Measurements from ENCODE around the gene CERS5.
"Not testable (repeated sequence)": the region's sequence is repeated elsewhere in the genome, so short reads cannot be mapped to it uniquely, and the experiment has no call there.

The CERS5 gene

DNA sequence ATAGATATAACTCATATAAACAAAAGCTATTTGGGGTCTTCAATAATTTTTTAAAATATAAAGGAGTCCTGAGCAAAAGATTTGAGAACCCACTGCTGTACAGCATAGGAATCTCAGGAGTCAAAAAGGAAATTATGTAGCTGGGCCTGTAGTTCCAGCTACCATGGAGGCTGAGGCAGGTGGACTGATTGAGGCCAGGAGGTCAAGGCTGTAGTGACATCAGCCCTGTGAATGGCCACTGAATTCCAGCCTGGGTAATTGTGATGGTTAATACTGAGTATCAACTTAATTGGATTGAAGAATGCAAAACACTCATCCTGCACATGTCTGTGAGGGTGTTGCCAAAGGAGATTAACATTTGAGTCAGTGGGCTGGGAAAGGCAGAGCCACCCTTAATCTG, 10.5 kb downstream of the CERS5 start:
- Histone ChIP-seq H3K36me3 (ENCODE audit: low read length) (no peaks in the 10 kb centered on the region), H3K9me2 (replicated peaks; ENCODE audit: insufficient read depth, low read length) (no peaks in the 10 kb centered on the region), H3K79me2 (ENCODE audit: insufficient read depth, low read length) (peaks cover 26% of the 10 kb centered on the region), H3K9ac (ENCODE audit: low read length) (no peak overlapping the region), H3K27me3 (ENCODE audit: low read length) (no peaks in the 10 kb centered on the region), H2AFZ (ENCODE audit: low read depth, low read length, severe bottlenecking) (no peak overlapping the region), H3K4me3 (ENCODE audit: insufficient read depth, low read length, poor library complexity, severe bottlenecking) (no peak overlapping the region), H3K27ac (ENCODE audit: low read depth, low read length) (no peak overlapping the region), H3F3A (ENCODE audit: insufficient read depth) (0 out of 2 replicates have a peak, but pooled peaks cover 3% of the 10 kb centered on the region), H3K4me2 (ENCODE audit: low read depth, low read length, poor library complexity, severe bottlenecking) (no peak overlapping the region), H3K9me3 (ENCODE audit: insufficient read depth, low read length) (no peaks in the 10 kb centered on the region), H4K20me1 (ENCODE audit: low read depth, low read length) (0 out of 2 replicates have a peak, but pooled peaks cover 3% of the 10 kb centered on the region)
- no peak for TF ChIP-seq EZH2phosphoT487 (conservative IDR thresholded peaks at IDR 0.05; ENCODE audit: low read length)
- TF ChIP-seq, protein P1, sequence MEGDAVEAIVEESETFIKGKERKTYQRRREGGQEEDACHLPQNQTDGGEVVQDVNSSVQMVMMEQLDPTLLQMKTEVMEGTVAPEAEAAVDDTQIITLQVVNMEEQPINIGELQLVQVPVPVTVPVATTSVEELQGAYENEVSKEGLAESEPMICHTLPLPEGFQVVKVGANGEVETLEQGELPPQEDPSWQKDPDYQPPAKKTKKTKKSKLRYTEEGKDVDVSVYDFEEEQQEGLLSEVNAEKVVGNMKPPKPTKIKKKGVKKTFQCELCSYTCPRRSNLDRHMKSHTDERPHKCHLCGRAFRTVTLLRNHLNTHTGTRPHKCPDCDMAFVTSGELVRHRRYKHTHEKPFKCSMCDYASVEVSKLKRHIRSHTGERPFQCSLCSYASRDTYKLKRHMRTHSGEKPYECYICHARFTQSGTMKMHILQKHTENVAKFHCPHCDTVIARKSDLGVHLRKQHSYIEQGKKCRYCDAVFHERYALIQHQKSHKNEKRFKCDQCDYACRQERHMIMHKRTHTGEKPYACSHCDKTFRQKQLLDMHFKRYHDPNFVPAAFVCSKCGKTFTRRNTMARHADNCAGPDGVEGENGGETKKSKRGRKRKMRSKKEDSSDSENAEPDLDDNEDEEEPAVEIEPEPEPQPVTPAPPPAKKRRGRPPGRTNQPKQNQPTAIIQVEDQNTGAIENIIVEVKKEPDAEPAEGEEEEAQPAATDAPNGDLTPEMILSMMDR (IDR thresholded peaks at IDR 0.05; ENCODE audit: insufficient read depth, low read length, poor library complexity, severe bottlenecking): no peak

DNA sequence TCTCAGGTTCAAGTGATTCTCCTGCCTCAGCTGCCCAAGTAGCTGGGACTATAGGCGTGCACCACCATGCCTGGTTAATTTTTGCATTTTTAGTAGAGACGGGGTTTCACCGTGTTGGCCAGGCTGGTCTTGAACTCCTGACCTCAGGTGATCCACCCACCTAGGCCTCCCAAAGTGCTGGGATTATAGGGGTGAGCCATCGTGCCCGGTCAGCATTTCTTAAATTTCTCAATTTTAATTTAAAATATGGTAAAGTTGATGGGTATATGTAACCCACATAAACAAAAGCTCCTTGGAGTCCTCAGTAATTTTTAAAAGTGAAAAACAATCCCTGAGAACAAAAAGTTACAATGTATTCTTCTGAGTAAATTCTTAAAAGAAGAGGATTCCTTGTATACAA, 12.2 kb downstream of the CERS5 start:
- not testable (repeated sequence) for H3K9ac ChIP-seq (ENCODE audit: low read length); H3K9me2 ChIP-seq (replicated peaks; ENCODE audit: insufficient read depth, low read length); H3K9me3 ChIP-seq (ENCODE audit: insufficient read depth, low read length); H3F3A ChIP-seq (ENCODE audit: insufficient read depth); H3K4me2 ChIP-seq (ENCODE audit: low read depth, low read length, poor library complexity, severe bottlenecking); H2AFZ ChIP-seq (ENCODE audit: low read depth, low read length, severe bottlenecking); H3K27ac ChIP-seq (ENCODE audit: low read depth, low read length); H3K4me3 ChIP-seq (ENCODE audit: insufficient read depth, low read length, poor library complexity, severe bottlenecking); H3K27me3 ChIP-seq (ENCODE audit: low read length); H4K20me1 ChIP-seq (ENCODE audit: low read depth, low read length); H3K36me3 ChIP-seq (ENCODE audit: low read length)
- H3K79me2 ChIP-seq (ENCODE audit: insufficient read depth, low read length): peaks cover 16% of the 10 kb centered on the region; the same call in 1 of the 2 replicates

DNA sequence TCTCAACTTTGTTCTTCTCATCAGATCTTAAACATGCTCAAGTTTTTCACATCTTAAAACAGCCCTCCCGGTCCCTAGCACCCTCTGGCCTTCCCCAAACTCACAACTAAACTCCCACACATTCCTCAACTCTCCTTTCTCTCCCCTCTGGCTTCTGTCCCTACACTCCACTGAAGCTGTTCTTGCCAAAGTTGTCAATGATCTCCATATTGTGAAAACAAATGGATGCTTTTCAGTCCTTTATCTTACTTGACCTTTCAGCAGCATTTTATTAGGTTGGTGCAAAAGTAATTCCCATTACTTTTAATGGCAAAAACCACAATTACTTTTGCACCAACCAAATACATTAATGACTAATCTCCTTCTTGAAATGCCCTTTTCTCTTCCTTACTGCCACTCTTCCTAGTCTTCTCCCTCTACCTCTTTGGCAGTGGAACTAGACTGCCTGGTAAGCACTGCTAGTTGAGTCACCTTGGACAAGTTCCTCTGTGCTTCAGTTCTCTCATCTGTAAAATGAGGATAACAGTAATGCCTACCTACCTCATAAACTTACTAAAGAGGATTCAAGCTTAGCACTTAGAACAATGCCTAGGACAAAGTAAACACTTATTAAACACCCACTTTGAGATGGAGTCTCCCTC, 16.0 kb downstream of the CERS5 start:
- no peaks in the 10 kb centered on the region for H3K9me2 ChIP-seq (replicated peaks; ENCODE audit: insufficient read depth, low read length)
- H3K4me3 ChIP-seq (ENCODE audit: insufficient read depth, low read length, poor library complexity, severe bottlenecking): no peak overlapping the region
- no peaks in the 10 kb centered on the region for H3K36me3 ChIP-seq (ENCODE audit: low read length)
- no peak overlapping the region for H3K27ac ChIP-seq (ENCODE audit: low read depth, low read length)
- no peaks in the 10 kb centered on the region for H3F3A ChIP-seq (ENCODE audit: insufficient read depth)
- no peaks in the 10 kb centered on the region for H3K27me3 ChIP-seq (ENCODE audit: low read length)
- H2AFZ ChIP-seq (ENCODE audit: low read depth, low read length, severe bottlenecking): no peak overlapping the region
- no peaks in the 10 kb centered on the region for H3K9me3 ChIP-seq (ENCODE audit: insufficient read depth, low read length)
- no peak overlapping the region for H3K9ac ChIP-seq (ENCODE audit: low read length)
- no peak overlapping the region for H3K4me2 ChIP-seq (ENCODE audit: low read depth, low read length, poor library complexity, severe bottlenecking)
- H3K79me2 ChIP-seq (ENCODE audit: insufficient read depth, low read length): no peaks in the 10 kb centered on the region
- TF ChIP-seq, protein P1 (IDR thresholded peaks at IDR 0.05; ENCODE audit: insufficient read depth, low read length, poor library complexity, severe bottlenecking): no peak
- no peak for TF ChIP-seq EZH2phosphoT487 (conservative IDR thresholded peaks at IDR 0.05; ENCODE audit: low read length)
- H4K20me1 ChIP-seq (ENCODE audit: low read depth, low read length): no peaks in the 10 kb centered on the region

DNA sequence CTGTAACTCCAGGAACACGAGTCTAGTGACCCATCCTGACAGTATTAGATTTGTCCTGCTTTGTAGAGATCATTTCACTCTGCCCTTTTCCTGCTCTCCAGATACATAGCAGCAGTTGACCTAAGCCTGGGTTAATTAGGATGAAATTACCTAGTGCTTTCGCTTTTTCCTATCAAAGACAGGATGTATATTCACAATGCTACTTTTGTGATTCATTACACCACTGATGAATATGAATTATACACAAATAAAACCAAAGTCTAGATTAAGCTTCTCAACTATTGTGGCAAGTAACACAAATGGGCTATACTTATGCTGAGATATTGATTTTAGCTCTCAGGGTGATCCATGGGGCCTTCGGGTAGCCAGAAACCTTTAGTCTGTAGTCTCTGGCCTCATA, 17.9 kb downstream of the CERS5 start:
- no peak for TF ChIP-seq EZH2phosphoT487 (conservative IDR thresholded peaks at IDR 0.05; ENCODE audit: low read length)
- TF ChIP-seq, protein P1 (IDR thresholded peaks at IDR 0.05; ENCODE audit: insufficient read depth, low read length, poor library complexity, severe bottlenecking): no peak
- Histone ChIP-seq H3F3A (ENCODE audit: insufficient read depth) (no peaks in the 10 kb centered on the region), H3K27me3 (ENCODE audit: low read length) (no peaks in the 10 kb centered on the region), H3K36me3 (ENCODE audit: low read length) (no peaks in the 10 kb centered on the region), H3K9me3 (ENCODE audit: insufficient read depth, low read length) (no peaks in the 10 kb centered on the region), H3K4me2 (ENCODE audit: low read depth, low read length, poor library complexity, severe bottlenecking) (no peak overlapping the region), H2AFZ (ENCODE audit: low read depth, low read length, severe bottlenecking) (no peak overlapping the region), H3K9ac (ENCODE audit: low read length) (no peak overlapping the region), H3K4me3 (ENCODE audit: insufficient read depth, low read length, poor library complexity, severe bottlenecking) (no peak overlapping the region), H3K27ac (ENCODE audit: low read depth, low read length) (no peak overlapping the region), H4K20me1 (ENCODE audit: low read depth, low read length) (no peaks in the 10 kb centered on the region), H3K9me2 (replicated peaks; ENCODE audit: insufficient read depth, low read length) (no peaks in the 10 kb centered on the region), H3K79me2 (ENCODE audit: insufficient read depth, low read length) (no peaks in the 10 kb centered on the region)

DNA sequence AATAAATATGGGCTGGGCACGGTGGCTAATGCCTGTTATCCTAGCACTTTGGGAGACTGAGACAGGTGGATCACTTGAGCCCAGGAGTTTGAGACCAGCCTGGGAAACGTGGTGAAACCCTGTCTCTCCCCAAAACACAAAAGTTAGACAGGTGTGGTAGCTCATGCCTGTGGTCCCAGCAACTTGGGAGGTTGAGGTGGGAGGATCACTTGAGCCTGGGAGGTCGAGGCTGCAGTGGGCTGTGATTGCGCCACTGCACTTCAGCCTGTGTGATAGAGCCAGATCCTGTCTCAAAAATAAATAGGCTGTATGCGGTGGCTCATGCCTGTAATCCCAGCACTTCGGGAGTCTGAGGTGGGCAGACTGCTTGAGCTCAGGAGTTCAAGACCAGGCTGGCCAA, 19.2 kb downstream of the CERS5 start:
- H3K36me3 ChIP-seq (ENCODE audit: low read length); H3K9ac ChIP-seq (ENCODE audit: low read length); H3K79me2 ChIP-seq (ENCODE audit: insufficient read depth, low read length); H3F3A ChIP-seq (ENCODE audit: insufficient read depth); H2AFZ ChIP-seq (ENCODE audit: low read depth, low read length, severe bottlenecking); H3K27ac ChIP-seq (ENCODE audit: low read depth, low read length); H3K9me3 ChIP-seq (ENCODE audit: insufficient read depth, low read length); H3K4me2 ChIP-seq (ENCODE audit: low read depth, low read length, poor library complexity, severe bottlenecking); H3K4me3 ChIP-seq (ENCODE audit: insufficient read depth, low read length, poor library complexity, severe bottlenecking); H4K20me1 ChIP-seq (ENCODE audit: low read depth, low read length); H3K9me2 ChIP-seq (replicated peaks; ENCODE audit: insufficient read depth, low read length); H3K27me3 ChIP-seq (ENCODE audit: low read length): not testable (repeated sequence)

All from SU-DHL-6 (cell line).